ENCODE data around the gene TRAPPC6A.

DNA sequence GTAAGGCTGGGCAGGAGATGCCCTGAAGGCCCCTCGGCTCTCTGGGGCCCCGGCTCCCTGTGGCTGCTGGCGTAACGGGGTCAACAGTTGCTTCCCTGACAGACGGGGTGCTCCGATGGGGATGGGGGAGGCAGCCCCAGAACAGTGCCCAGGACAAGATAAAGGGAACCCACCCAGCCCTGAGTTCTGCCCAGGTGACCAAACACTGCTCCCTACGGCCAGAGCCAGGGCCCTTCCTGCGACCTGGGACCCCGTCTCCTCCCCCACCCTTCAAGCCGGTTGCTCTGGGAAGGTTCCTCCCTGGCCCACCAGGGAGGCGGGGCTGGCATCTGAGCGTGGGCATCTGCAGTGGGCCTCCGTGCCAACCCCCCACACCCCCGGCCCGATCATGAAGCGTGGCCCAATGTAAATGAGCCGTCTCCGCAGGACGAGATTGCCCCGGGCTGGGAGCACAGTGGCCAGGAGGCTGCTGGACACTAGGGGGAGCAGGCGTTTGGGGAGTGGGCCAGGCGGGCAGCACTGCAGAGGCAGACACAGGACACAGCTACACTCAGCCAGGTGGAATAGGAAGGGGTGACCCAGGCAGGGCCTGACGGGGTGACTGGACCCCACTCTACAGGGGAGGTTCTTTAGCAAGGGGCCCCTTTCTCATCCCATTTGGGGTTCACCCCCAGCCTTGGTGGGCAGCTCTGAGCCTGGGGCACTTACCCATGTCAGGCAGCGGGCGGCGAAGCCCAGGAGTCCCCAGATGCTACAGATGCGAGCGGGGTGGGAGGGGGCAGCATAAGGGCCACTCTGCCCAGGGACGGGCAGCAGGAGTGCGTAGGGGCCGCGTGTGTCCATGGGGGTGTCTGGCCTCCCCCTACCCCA lies 16.1 kb downstream of the TRAPPC6A start:
- TF ChIP-seq EZH2phosphoT487 (IDR thresholded peaks at IDR 0.05; ENCODE audit: insufficient read depth, low read depth): no peak
- TF ChIP-seq EZH2 (IDR thresholded peaks at IDR 0.05; ENCODE audit: insufficient read depth, poor library complexity, severe bottlenecking): no peak
